HepG2 (cell line): Measurements from ENCODE around the gene AKAP10. TPM values are rescaled to one million over a fixed set of nuclear protein-coding genes. Genes with fewer than 3 reads are reported as not detected.

Experiments used
- ADNP ChIP-seq: sonication (generic); formaldehyde crosslinking; IDR thresholded peaks from 2 replicates; pipeline ENCODE4 v1.4.0; 2020; ENCODE audit warnings: missing genetic modification reagents
- HOXA3 ChIP-seq: sonication (generic); formaldehyde crosslinking; IDR thresholded peaks from 2 replicates; pipeline ENCODE4 v1.5.0; 2020; ENCODE audit warnings: missing genetic modification reagents
- KDM6A ChIP-seq: IDR thresholded peaks from 2 replicates; pipeline ENCODE4 v1.6.1; 2016; ENCODE audit warnings: low read depth
- MTA3 ChIP-seq: sonication (generic); formaldehyde crosslinking; IDR thresholded peaks from 2 replicates; pipeline ENCODE4 v1.4.0; 2020; ENCODE audit warnings: missing genetic modification reagents
- SMAD1 ChIP-seq: sonication (generic); formaldehyde crosslinking; IDR thresholded peaks from 2 replicates; pipeline ENCODE4 v1.4.0; 2020; ENCODE audit warnings: missing genetic modification reagents, low read depth, mild to moderate bottlenecking, borderline replicate concordance
- SUZ12 ChIP-seq: fragments of 150-350 bp; IDR thresholded peaks from 2 replicates; pipeline ENCODE4 v1.6.1; 2014; ENCODE audit warnings: low read depth, low read length
- TCF12 ChIP-seq, 2 experiments: fragments of 450-650 bp in 1 of 2; sonication (generic) in 1 of 2; formaldehyde crosslinking in 1 of 2; IDR thresholded peaks; 2 replicates each; pipeline versions ENCODE4 v1.6.1 to v1.8.0; 2017 to 2022; ENCODE audit warnings: antibody characterized with exemption in 1 of 2, mild to moderate bottlenecking in 1 of 2, missing genetic modification reagents in 1 of 2, moderate library complexity in 1 of 2
- XBP1 ChIP-seq: sonication (generic); formaldehyde crosslinking; IDR thresholded peaks from 2 replicates; pipeline ENCODE4 v1.5.0; 2020; ENCODE audit warnings: missing genetic modification reagents
- ZFP37 ChIP-seq: sonication (generic); formaldehyde crosslinking; IDR thresholded peaks from 2 replicates; pipeline ENCODE4 v1.4.0; 2020; ENCODE audit warnings: missing genetic modification reagents, borderline replicate concordance
- ZMYM4 ChIP-seq: sonication (generic); formaldehyde crosslinking; IDR thresholded peaks from 2 replicates; pipeline ENCODE4 v1.8.1; 2023; ENCODE audit warnings: mild to moderate bottlenecking, missing genetic modification reagents
- ZNF138 ChIP-seq: sonication (generic); formaldehyde crosslinking; IDR thresholded peaks from 2 replicates; pipeline ENCODE4 v1.5.0; 2020; ENCODE audit warnings: mild to moderate bottlenecking, low read depth, missing genetic modification reagents
- ZNF329 ChIP-seq: sonication (generic); formaldehyde crosslinking; IDR thresholded peaks from 2 replicates; pipeline ENCODE4 v1.9.0; 2021; ENCODE audit warnings: low read depth, mild to moderate bottlenecking, missing genetic modification reagents
- ZNF333 ChIP-seq: sonication (generic); formaldehyde crosslinking; IDR thresholded peaks from 2 replicates; pipeline ENCODE4 v1.4.0; 2020; ENCODE audit warnings: mild to moderate bottlenecking, missing genetic modification reagents, borderline replicate concordance
- ZNF496 ChIP-seq: sonication (generic); formaldehyde crosslinking; IDR thresholded peaks from 2 replicates; pipeline ENCODE4 v1.8.1; 2023; ENCODE audit warnings: mild to moderate bottlenecking, moderate library complexity, missing genetic modification reagents; ENCODE audit not compliant: insufficient replicate concordance
- ZNF510 ChIP-seq: sonication (generic); formaldehyde crosslinking; IDR thresholded peaks from 2 replicates; pipeline ENCODE4 v1.4.0; 2020; ENCODE audit warnings: low read depth, mild to moderate bottlenecking, missing genetic modification reagents
- ZNF567 ChIP-seq: sonication (generic); formaldehyde crosslinking; IDR thresholded peaks from 2 replicates; pipeline ENCODE4 v1.8.1; 2023; ENCODE audit warnings: mild to moderate bottlenecking, missing genetic modification reagents, borderline replicate concordance
- ZNF598 ChIP-seq: sonication (generic); formaldehyde crosslinking; IDR thresholded peaks from 2 replicates; pipeline ENCODE4 v1.5.1; 2020; ENCODE audit warnings: mild to moderate bottlenecking, missing genetic modification reagents, borderline replicate concordance
- polyA plus RNA-seq, 8 experiments: library from polyadenylated mRNA; depleted of rRNA in 3 of 8; stranded (reverse) in 7 of 8; unstranded in 1 of 8; fragments of >200 nt; fragmentation: Illumina TruSeq in 4 of 8; extraction: Trizol in 4 of 8; gene quantifications; 2 replicates each; pipeline versions ENCODE4 v1.2.1 to v1.2.3, GENCODE V29; 2011 to 2016; ENCODE audit warnings: low read depth in 4 of 8, missing spikeins in 1 of 8, mixed read lengths in 1 of 8; ENCODE audit not compliant: insufficient read depth in 1 of 8
- total RNA-seq, 5 experiments: library from RNA; depleted of rRNA; stranded (reverse); fragments of >200 nt; fragmentation: Illumina TruSeq; extraction: Trizol; gene quantifications; 2 replicates each; pipeline ENCODE4 v1.2.3, GENCODE V29; 2016; ENCODE audit warnings: low read depth in 1 of 5
- TF ChIP-seq, protein P1 (sequence below): sonication (generic); formaldehyde crosslinking; IDR thresholded peaks from 2 replicates; pipeline ENCODE4 v1.4.0; 2020; ENCODE audit warnings: low read depth, mild to moderate bottlenecking, missing genetic modification reagents
- TF ChIP-seq, protein P2 (sequence below): sonication (generic); formaldehyde crosslinking; IDR thresholded peaks from 2 replicates; pipeline ENCODE4 v1.4.0; 2020; ENCODE audit warnings: missing genetic modification reagents
- TF ChIP-seq, protein P3 (sequence below): sonication (generic); formaldehyde crosslinking; IDR thresholded peaks from 2 replicates; pipeline ENCODE4 v1.9.0; 2021; ENCODE audit warnings: missing genetic modification reagents, mild to moderate bottlenecking, borderline replicate concordance
- TF ChIP-seq, protein P4 (sequence below): sonication (generic); IDR thresholded peaks from 2 replicates; pipeline ENCODE4 v1.6.1; 2016; ENCODE audit warnings: low read depth, borderline replicate concordance
- TF ChIP-seq, protein P5 (sequence below): sonication (generic); formaldehyde crosslinking; IDR thresholded peaks from 2 replicates; pipeline ENCODE4 v1.4.0; 2020; ENCODE audit warnings: mild to moderate bottlenecking, missing genetic modification reagents

Gene AKAP10
- total and polyA plus RNA-seq, 2 of the 13 experiments (the other 11 are each of a cell fraction or from before 2014, with no cell fraction given), result 17.6 to 21.7 TPM

DNA sequence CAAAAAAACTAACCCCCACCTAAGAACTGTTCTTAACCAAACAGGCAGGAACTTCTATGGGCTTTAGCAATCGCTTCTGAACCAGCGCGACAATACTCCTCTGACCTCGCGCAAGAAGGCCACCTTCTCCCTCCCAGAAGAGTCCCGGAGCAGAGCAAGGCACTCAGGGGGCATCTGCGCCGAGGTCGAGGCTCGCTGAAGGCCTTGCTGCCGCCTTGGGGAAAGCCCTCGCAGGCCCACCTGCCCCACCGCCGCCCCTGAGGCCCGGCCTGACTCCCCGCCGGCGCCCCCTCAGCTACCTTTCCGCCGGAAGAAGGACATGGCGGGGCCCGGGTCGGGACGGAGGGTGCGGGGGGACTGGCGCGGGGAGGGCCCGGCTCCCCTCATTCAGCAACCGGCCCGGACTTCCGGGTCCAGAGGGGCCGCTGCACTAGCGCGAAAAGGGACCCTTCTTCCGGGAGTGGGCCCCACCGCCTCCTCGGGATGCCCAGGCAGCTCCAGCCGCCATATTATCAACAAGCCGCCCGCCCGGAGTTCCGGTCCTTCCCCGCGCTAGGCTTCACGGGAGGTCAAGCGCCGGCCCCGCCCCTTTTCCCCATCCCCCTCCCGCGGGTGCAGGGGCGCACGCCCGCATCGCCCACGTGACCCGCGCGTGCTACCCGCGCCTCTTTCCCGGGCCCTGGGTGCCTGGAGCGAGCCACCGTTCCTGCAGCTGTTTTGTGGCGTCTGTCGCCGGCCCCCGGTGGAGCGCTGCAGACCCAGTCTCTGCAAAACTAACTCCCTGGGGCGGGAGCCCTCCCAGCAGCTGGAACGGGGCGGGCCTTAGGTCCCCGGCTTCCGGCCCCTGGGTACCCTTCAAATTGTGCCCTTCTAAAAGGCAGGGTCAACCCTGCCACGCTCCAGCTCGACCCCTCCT is at the start of gene AKAP10 (continued):
- TF ChIP-seq, protein P1, sequence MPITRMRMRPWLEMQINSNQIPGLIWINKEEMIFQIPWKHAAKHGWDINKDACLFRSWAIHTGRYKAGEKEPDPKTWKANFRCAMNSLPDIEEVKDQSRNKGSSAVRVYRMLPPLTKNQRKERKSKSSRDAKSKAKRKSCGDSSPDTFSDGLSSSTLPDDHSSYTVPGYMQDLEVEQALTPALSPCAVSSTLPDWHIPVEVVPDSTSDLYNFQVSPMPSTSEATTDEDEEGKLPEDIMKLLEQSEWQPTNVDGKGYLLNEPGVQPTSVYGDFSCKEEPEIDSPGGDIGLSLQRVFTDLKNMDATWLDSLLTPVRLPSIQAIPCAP (CRISPR knock-in tag), result no peak
- TF ChIP-seq ZFP37 (CRISPR knock-in tag), result peak; percentile 97
- no peak for TF ChIP-seq SUZ12
- no peak for TF ChIP-seq ADNP (CRISPR knock-in tag)
- no peak for TF ChIP-seq ZNF496 (CRISPR knock-in tag)
- TF ChIP-seq ZNF567 (CRISPR knock-in tag), result no peak
- TF ChIP-seq ZNF598 (CRISPR knock-in tag), result 0 out of 2 replicates have a peak, but pooled peaks have one; percentile 44
- 0 out of 2 replicates have a peak, but pooled peaks have one; percentile 44 for TF ChIP-seq SMAD1 (CRISPR knock-in tag)
- TF ChIP-seq HOXA3 (CRISPR knock-in tag), result peak; percentile 84
- no peak for TF ChIP-seq TCF12 (IDR thresholded peaks at IDR 0.05)
- peak; percentile 75 for TF ChIP-seq TCF12 (CRISPR knock-in tag; IDR thresholded peaks at IDR 0.05)
- no peak for TF ChIP-seq ZNF138
- peak; percentile 91; the same call in 1 of the 2 replicates for TF ChIP-seq XBP1 (CRISPR knock-in tag)
- peak; percentile 35; the same call in 1 of the 2 replicates for TF ChIP-seq ZNF329 (CRISPR knock-in tag)
- TF ChIP-seq, protein P2, sequence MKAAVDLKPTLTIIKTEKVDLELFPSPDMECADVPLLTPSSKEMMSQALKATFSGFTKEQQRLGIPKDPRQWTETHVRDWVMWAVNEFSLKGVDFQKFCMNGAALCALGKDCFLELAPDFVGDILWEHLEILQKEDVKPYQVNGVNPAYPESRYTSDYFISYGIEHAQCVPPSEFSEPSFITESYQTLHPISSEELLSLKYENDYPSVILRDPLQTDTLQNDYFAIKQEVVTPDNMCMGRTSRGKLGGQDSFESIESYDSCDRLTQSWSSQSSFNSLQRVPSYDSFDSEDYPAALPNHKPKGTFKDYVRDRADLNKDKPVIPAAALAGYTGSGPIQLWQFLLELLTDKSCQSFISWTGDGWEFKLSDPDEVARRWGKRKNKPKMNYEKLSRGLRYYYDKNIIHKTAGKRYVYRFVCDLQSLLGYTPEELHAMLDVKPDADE (CRISPR knock-in tag), result peak; percentile 72; the same call in 1 of the 2 replicates
- TF ChIP-seq, protein P3, sequence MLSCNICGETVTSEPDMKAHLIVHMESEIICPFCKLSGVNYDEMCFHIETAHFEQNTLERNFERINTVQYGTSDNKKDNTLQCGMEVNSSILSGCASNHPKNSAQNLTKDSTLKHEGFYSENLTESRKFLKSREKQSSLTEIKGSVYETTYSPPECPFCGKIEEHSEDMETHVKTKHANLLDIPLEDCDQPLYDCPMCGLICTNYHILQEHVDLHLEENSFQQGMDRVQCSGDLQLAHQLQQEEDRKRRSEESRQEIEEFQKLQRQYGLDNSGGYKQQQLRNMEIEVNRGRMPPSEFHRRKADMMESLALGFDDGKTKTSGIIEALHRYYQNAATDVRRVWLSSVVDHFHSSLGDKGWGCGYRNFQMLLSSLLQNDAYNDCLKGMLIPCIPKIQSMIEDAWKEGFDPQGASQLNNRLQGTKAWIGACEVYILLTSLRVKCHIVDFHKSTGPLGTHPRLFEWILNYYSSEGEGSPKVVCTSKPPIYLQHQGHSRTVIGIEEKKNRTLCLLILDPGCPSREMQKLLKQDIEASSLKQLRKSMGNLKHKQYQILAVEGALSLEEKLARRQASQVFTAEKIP (CRISPR knock-in tag), result no peak
- TF ChIP-seq ZMYM4, result peak; percentile 84
- peak; percentile 90; the same call in 1 of the 2 replicates for TF ChIP-seq ZNF510 (CRISPR knock-in tag)
- TF ChIP-seq, protein P4, sequence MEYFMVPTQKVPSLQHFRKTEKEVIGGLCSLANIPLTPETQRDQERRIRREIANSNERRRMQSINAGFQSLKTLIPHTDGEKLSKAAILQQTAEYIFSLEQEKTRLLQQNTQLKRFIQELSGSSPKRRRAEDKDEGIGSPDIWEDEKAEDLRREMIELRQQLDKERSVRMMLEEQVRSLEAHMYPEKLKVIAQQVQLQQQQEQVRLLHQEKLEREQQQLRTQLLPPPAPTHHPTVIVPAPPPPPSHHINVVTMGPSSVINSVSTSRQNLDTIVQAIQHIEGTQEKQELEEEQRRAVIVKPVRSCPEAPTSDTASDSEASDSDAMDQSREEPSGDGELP, result peak; percentile 62; the same call in 1 of the 2 replicates
- peak; percentile 32; the same call in 1 of the 2 replicates for TF ChIP-seq ZNF333
- no peak for TF ChIP-seq MTA3
- no peak for TF ChIP-seq KDM6A
- TF ChIP-seq, protein P5, sequence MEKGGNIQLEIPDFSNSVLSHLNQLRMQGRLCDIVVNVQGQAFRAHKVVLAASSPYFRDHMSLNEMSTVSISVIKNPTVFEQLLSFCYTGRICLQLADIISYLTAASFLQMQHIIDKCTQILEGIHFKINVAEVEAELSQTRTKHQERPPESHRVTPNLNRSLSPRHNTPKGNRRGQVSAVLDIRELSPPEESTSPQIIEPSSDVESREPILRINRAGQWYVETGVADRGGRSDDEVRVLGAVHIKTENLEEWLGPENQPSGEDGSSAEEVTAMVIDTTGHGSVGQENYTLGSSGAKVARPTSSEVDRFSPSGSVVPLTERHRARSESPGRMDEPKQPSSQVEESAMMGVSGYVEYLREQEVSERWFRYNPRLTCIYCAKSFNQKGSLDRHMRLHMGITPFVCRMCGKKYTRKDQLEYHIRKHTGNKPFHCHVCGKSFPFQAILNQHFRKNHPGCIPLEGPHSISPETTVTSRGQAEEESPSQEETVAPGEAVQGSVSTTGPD (CRISPR knock-in tag), result no peak
